Aorta (tissue), 5 donors: ENCODE data around the gene ARRDC3. TPM values are rescaled to one million over a fixed set of nuclear protein-coding genes. Genes with fewer than 3 reads are reported as not detected.
A peak's percentile ranks its signal among the peaks of the same experiment; 100 is the strongest.
"Not testable (repeated sequence)": the region's sequence is repeated elsewhere in the genome, so short reads cannot be mapped to it uniquely, and the experiment has no call there.

Experiments used
- ATAC-seq: fragments of 200-7000 bp; cut with Tn5 transposase; one replicate; pipeline ENCODE4 v1.9.1; 2022; ENCODE audit warnings: moderate library complexity; ENCODE audit not compliant: low FRiP score
- DNase-seq, 2 donors: peaks; one replicate each; pipeline ENCODE4 v3.0.0-alpha.2; 2020
- H3K27ac ChIP-seq, 2 donors: one replicate each; pipeline ENCODE4 v1.5.1; 2013; ENCODE audit warnings: low read length in 2 of 2, mild to moderate bottlenecking in 2 of 2, moderate library complexity in 2 of 2, control low read depth in 1 of 2, inconsistent platforms in 1 of 2, low read depth in 1 of 2
- H3K27me3 ChIP-seq, 2 donors: one replicate each; pipeline ENCODE4 v1.6.1; 2013; ENCODE audit warnings: control low read depth in 1 of 2, low read length in 1 of 2, mild to moderate bottlenecking in 1 of 2, moderate library complexity in 1 of 2; ENCODE audit not compliant: insufficient read depth in 2 of 2, control insufficient read depth in 1 of 2
- H3K36me3 ChIP-seq, 2 donors: one replicate each; pipeline ENCODE4 v1.6.1; 2013; ENCODE audit warnings: control low read depth in 1 of 2, low read length in 1 of 2, mild to moderate bottlenecking in 1 of 2; ENCODE audit not compliant: insufficient read depth in 2 of 2, control insufficient read depth in 1 of 2
- H3K4me1 ChIP-seq, 2 donors: one replicate each; pipeline ENCODE4 v1.6.1; 2013; ENCODE audit warnings: low read length in 2 of 2, control low read depth in 1 of 2, mild to moderate bottlenecking in 1 of 2, moderate library complexity in 1 of 2; ENCODE audit not compliant: insufficient read depth in 2 of 2, control insufficient read depth in 1 of 2
- H3K4me3 ChIP-seq, 2 donors: one replicate each; pipeline ENCODE4 v1.5.1; 2013; ENCODE audit warnings: low read length in 2 of 2, control low read depth in 1 of 2, mild to moderate bottlenecking in 1 of 2
- H3K9me3 ChIP-seq: one replicate; pipeline ENCODE4 v1.6.1; 2013; ENCODE audit warnings: mild to moderate bottlenecking, low read length; ENCODE audit not compliant: control insufficient read depth
- WGBS, 2 donors: extraction: QIAGEN DNeasy Blood & Tissue Kit; methylation state at CpG; one replicate each; pipeline ENCODE4 v1.1.7; 2013; 5-methylcytosine and 5-hydroxymethylcytosine counted together
- intact Hi-C, 2 donors: fragments of 100-400 bp; cut with DNase I; formaldehyde crosslinking; loops; one replicate each; pipeline versions ENCODE4 v1.14.2 to v1.15.0; 2022
- polyA plus RNA-seq, 2 donors: library from polyadenylated mRNA; stranded (reverse); fragments of 200-250 nt; gene quantifications; one replicate each; pipeline ENCODE4 v1.2.3, GENCODE V29; 2013
- total RNA-seq, 2 donors: library from RNA; stranded (reverse); fragmentation: NEBNext Ultra II Directional; extraction: Animal tissue kit (Norgen Biotek cat#: 25700); gene quantifications; one replicate each; pipeline ENCODE4 v1.2.1, GENCODE V29; 2021
- donor health status: healthy with polysubstance abuse.
- donor health status: Bipolar disorder and iron deficiency.
- donor health status: DM: no; HTN: no; CAD: no.
- donor health status: DM: no; HTN: no; CAD: no.
- donor health status: DM: yes; HTN: yes; CAD: no.

Gene ARRDC3
- total and polyA plus RNA-seq, 4 donors = 11.4 to 72.2 (median 29.3) TPM

- Histone ChIP-seq H3K4me1 (no peaks in the 10 kb centered on the region), H3K27ac (no peak overlapping the region), H3K9me3 (no peaks in the 10 kb centered on the region), H3K36me3 (no peaks in the 10 kb centered on the region), H3K4me3 (no peak overlapping the region), H3K27me3 (no peaks in the 10 kb centered on the region)
- ATAC-seq (no peak), DNase-seq (no peak)
- intact Hi-C loops = no loop called here
- WGBS, 2 donors = 98 to 99% methylated on average over 4 of the region's 4 CpGs
These were observed 23.0 kb downstream of the ARRDC3 start for GRCh38 chr5:91359962-91360609.

GRCh38 chr5:91357806-91358205 is 25.3 kb downstream of the ARRDC3 start:
- no peak overlapping the region for H3K27ac ChIP-seq
- H3K36me3 ChIP-seq = no peaks in the 10 kb centered on the region
- ATAC-seq (no peak), DNase-seq (no peak)
- WGBS, 2 donors = 65 to 70% methylated on average over 2 of the region's 2 CpGs
- no peaks in the 10 kb centered on the region for H3K9me3 ChIP-seq
- no peaks in the 10 kb centered on the region for H3K27me3 ChIP-seq
- H3K4me3 ChIP-seq = no peak overlapping the region
- intact Hi-C loops = no loop called here
- H3K4me1 ChIP-seq = no peaks in the 10 kb centered on the region

GRCh38 chr5:91357012-91357634 is 26.0 kb downstream of the ARRDC3 start:
- WGBS, 2 donors = 43 to 48% methylated on average over 8 of the region's 8 CpGs
- Histone ChIP-seq H3K27me3 (no peaks in the 10 kb centered on the region), H3K4me3 (no peak overlapping the region), H3K9me3 (no peaks in the 10 kb centered on the region), H3K36me3 (no peaks in the 10 kb centered on the region), H3K27ac (no peak overlapping the region), H3K4me1 (no peaks in the 10 kb centered on the region)
- ATAC-seq (no peak), DNase-seq (no peak)
- intact Hi-C loops = no loop called here

- 84 to 86% methylated on average over 4 of the region's 4 CpGs for WGBS, 2 donors
These were observed 28.2 kb downstream of the ARRDC3 start for GRCh38 chr5:91354867-91355266.

DNA sequence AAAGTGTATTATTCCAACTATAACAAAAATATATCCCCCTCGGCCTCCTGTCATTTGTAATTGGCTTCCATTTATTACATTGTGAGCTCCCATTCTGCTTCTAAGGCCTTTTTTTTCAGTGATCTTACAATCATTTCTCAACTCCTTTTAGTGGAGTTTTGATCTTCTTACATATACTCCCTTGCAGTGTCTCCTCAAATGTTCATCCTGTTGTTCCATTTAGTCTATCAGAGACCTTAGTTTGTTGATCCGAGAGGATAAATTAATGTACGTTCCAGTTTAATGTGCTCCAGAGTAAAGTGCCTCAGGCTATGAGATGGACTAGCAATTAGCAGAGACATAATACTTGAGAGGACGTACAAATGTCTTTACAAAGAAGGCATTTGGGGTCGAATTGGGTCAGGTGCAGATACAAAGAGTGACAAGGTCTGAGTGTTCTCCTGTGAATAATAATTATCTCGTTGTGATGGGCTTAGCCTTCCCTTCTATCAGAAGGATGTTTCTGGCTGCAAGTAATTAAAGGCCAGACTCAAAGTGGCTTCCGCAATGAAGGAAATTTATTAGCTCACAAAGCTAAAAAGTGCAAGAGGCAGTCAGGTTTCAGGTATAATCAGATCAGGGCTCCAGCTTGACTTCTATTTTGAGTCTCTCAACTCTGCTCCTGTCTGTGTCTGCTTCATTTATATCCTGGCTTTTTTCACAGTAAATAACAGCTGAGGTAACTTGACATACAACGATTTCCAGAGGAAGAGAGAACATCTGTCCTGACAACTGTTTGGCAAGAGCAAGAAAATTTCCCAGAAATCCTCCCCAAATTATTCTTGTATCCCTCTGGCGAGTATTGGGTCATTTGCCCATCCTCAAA is 30.1 kb downstream of the ARRDC3 start:
- DNase-seq (no peak), ATAC-seq (no peak)
- H3K4me1 ChIP-seq = peaks cover 0 to 2% of the 10 kb centered on the region in 2 donors
- no peaks in the 10 kb centered on the region for H3K27me3 ChIP-seq
- intact Hi-C loops = no loop called here
- H3K4me3 ChIP-seq = no peak overlapping the region
- no peaks in the 10 kb centered on the region for H3K36me3 ChIP-seq
- H3K9me3 ChIP-seq = peaks cover 1% of the 10 kb centered on the region
- WGBS, 2 donors = 83 to 84% methylated on average over 9 of the region's 9 CpGs
- no peak overlapping the region for H3K27ac ChIP-seq

More at GRCh38 chr5:91354867-91355266, 28.2 kb downstream of the ARRDC3 start:
- H3K9me3 ChIP-seq, H3K27me3 ChIP-seq, H3K36me3 ChIP-seq, intact Hi-C loops, H3K27ac ChIP-seq, ATAC-seq, H3K4me3 ChIP-seq, H3K4me1 ChIP-seq: not testable (repeated sequence)
- DNase-seq = peak in 1 of 2 donors; percentile 54

GRCh38 chr5:91345461-91345860 is 37.7 kb downstream of the ARRDC3 start:
- H3K36me3 ChIP-seq = no peaks in the 10 kb centered on the region
- no peak overlapping the region for H3K27ac ChIP-seq
- intact Hi-C loops = no loop called here
- WGBS, 2 donors = 87 to 94% methylated on average over 5 of the region's 5 CpGs
- H3K9me3 ChIP-seq = peaks cover 1% of the 10 kb centered on the region
- no peak overlapping the region for H3K4me3 ChIP-seq
- no peaks in the 10 kb centered on the region for H3K27me3 ChIP-seq
- DNase-seq (no peak), ATAC-seq (no peak)
- H3K4me1 ChIP-seq = no peaks in the 10 kb centered on the region

- intact Hi-C loops, H3K9me3 ChIP-seq, H3K27me3 ChIP-seq, H3K4me1 ChIP-seq, H3K36me3 ChIP-seq, H3K4me3 ChIP-seq, ATAC-seq, DNase-seq, H3K27ac ChIP-seq: not testable (repeated sequence)
- 96% methylated on average over 4 of the region's 4 CpGs for WGBS, 2 donors
These were observed 38.4 kb downstream of the ARRDC3 start for GRCh38 chr5:91344661-91345200.

- WGBS, 2 donors = 79 to 82% methylated on average over 2 of the region's 2 CpGs
- no peaks in the 10 kb centered on the region for H3K36me3 ChIP-seq
- H3K9me3 ChIP-seq = peaks cover 1% of the 10 kb centered on the region
- DNase-seq = no peak
- H3K27me3 ChIP-seq = no peaks in the 10 kb centered on the region
- no peak overlapping the region for H3K27ac ChIP-seq
- ATAC-seq = no peak
- no peak overlapping the region for H3K4me3 ChIP-seq
- H3K4me1 ChIP-seq = no peaks in the 10 kb centered on the region
- intact Hi-C loops = no loop called here
These were observed 39.2 kb downstream of the ARRDC3 start for GRCh38 chr5:91343916-91344315.
